Trophoblast cell (in vitro differentiated cells and primary cell): ENCODE data around the gene TP73.

Experiments used
- DNase-seq, 2 donors: peaks; one replicate each; pipeline ENCODE4 v3.0.0-alpha.2; 2016
- H2AFZ ChIP-seq: 2 replicates; pipeline ENCODE4 v1.6.1; 2013; ENCODE audit warnings: low read length, moderate library complexity, mild to moderate bottlenecking; ENCODE audit not compliant: insufficient read depth, poor library complexity
- H2AK5ac ChIP-seq: 2 replicates; pipeline ENCODE4 v1.6.1; 2013; ENCODE audit warnings: mild to moderate bottlenecking, low read length
- H2BK120ac ChIP-seq: 2 replicates; pipeline ENCODE4 v1.6.1; 2013; ENCODE audit warnings: low read length, mild to moderate bottlenecking, moderate library complexity; ENCODE audit not compliant: insufficient read depth, poor library complexity
- H2BK12ac ChIP-seq: 2 replicates; pipeline ENCODE4 v1.6.1; 2013; ENCODE audit warnings: mild to moderate bottlenecking, low read length, moderate library complexity
- H2BK5ac ChIP-seq: 2 replicates; pipeline ENCODE4 v1.6.1; 2013; ENCODE audit warnings: low read length, low read depth, moderate library complexity, mild to moderate bottlenecking; ENCODE audit not compliant: poor library complexity
- H3K14ac ChIP-seq: 2 replicates; pipeline ENCODE4 v1.6.1; 2013; ENCODE audit warnings: mild to moderate bottlenecking, low read length
- H3K18ac ChIP-seq: 2 replicates; pipeline ENCODE4 v1.6.1; 2013; ENCODE audit warnings: mild to moderate bottlenecking, low read length
- H3K23ac ChIP-seq: 2 replicates; pipeline ENCODE4 v1.6.1; 2013; ENCODE audit warnings: low read length
- H3K27ac ChIP-seq: 2 replicates; pipeline ENCODE4 v1.5.1; 2013; ENCODE audit warnings: low read depth, mild to moderate bottlenecking, inconsistent platforms, low read length, moderate library complexity
- H3K27me3 ChIP-seq: 2 replicates; pipeline ENCODE4 v1.6.1; 2013; ENCODE audit warnings: inconsistent platforms, mild to moderate bottlenecking, low read length, moderate library complexity; ENCODE audit not compliant: insufficient read depth
- H3K36me3 ChIP-seq, 2 experiments: 1 replicate in 1 of 2; 2 replicates in 1 of 2; pipeline ENCODE4 v1.6.1; 2013; ENCODE audit warnings: low read length in 2 of 2, mild to moderate bottlenecking in 2 of 2, moderate library complexity in 1 of 2; ENCODE audit not compliant: insufficient read depth in 2 of 2, control insufficient read depth in 1 of 2
- H3K4ac ChIP-seq: 2 replicates; pipeline ENCODE4 v1.6.1; 2013; ENCODE audit warnings: low read depth, mild to moderate bottlenecking, low read length, moderate library complexity
- H3K4me1 ChIP-seq, 2 experiments: 1 replicate in 1 of 2; 2 replicates in 1 of 2; pipeline ENCODE4 v1.6.1; 2013; ENCODE audit warnings: low read length in 2 of 2, mild to moderate bottlenecking in 2 of 2, moderate library complexity in 1 of 2; ENCODE audit not compliant: insufficient read depth in 2 of 2, control insufficient read depth in 1 of 2
- H3K4me2 ChIP-seq: 2 replicates; pipeline ENCODE4 v1.6.1; 2013; ENCODE audit warnings: inconsistent platforms, mild to moderate bottlenecking, low read length, moderate library complexity
- H3K4me3 ChIP-seq: 2 replicates; pipeline ENCODE4 v1.5.1; 2013; ENCODE audit warnings: mild to moderate bottlenecking, low read depth, low read length, inconsistent platforms
- H3K79me1 ChIP-seq: one replicate; pipeline ENCODE4 v1.6.1; 2013; ENCODE audit warnings: low read length
- H3K79me2 ChIP-seq: 2 replicates; pipeline ENCODE4 v1.6.1; 2013; ENCODE audit warnings: low read length, mild to moderate bottlenecking; ENCODE audit not compliant: control insufficient read depth, insufficient read depth, poor library complexity
- H3K9ac ChIP-seq: 2 replicates; pipeline ENCODE4 v1.6.1; 2013; ENCODE audit warnings: mild to moderate bottlenecking, low read length
- H3K9me3 ChIP-seq: 2 replicates; pipeline ENCODE4 v1.6.1; 2013; ENCODE audit warnings: low read depth, mild to moderate bottlenecking, control low read depth, inconsistent platforms, low read length; ENCODE audit not compliant: insufficient read depth
- H4K12ac ChIP-seq: 2 replicates; pipeline ENCODE4 v1.6.1; 2013; ENCODE audit warnings: low read depth, mild to moderate bottlenecking, low read length, moderate library complexity
- H4K8ac ChIP-seq: 2 replicates; pipeline ENCODE4 v1.6.1; 2013; ENCODE audit warnings: low read depth, mild to moderate bottlenecking, low read length, moderate library complexity
- H4K91ac ChIP-seq: one replicate; pipeline ENCODE4 v1.6.1; 2013; ENCODE audit warnings: low read depth, mild to moderate bottlenecking, low read length, moderate library complexity
- WGBS: extraction: QIAGEN DNeasy Blood & Tissue Kit; methylation state at CpG from one replicate; pipeline ENCODE4 v1.1.7; 2013; ENCODE audit warnings: missing lambda C conversion rate; ENCODE audit not compliant: insufficient read length, insufficient coverage; ENCODE audit errors: extremely low coverage; 5-methylcytosine and 5-hydroxymethylcytosine counted together

Gene TP73

DNA sequence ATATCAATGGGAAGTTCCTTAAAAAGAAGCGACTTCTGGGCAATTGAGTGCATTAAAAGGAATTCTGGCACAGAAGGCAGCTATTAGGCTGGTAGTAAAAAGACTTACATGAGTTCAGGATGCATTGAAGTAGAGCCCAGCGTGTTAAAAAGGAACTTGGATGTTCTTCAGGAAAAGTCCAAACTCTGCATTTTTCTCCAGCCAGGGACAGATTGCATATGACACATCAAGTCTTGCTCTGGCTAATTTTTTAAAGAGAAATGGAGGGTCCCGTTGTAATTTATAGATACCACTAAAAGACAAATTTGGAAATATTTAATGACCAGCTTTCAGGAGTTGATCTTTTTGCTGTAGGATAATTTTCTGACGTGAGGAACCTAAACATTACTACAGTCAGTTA is 26.3 kb upstream of the TP73 start:
- WGBS: no CpG with 5 or more reads among the region's 4 CpGs
- H3K14ac ChIP-seq: no peak overlapping the region
- no peak overlapping the region for H2BK12ac ChIP-seq

DNA sequence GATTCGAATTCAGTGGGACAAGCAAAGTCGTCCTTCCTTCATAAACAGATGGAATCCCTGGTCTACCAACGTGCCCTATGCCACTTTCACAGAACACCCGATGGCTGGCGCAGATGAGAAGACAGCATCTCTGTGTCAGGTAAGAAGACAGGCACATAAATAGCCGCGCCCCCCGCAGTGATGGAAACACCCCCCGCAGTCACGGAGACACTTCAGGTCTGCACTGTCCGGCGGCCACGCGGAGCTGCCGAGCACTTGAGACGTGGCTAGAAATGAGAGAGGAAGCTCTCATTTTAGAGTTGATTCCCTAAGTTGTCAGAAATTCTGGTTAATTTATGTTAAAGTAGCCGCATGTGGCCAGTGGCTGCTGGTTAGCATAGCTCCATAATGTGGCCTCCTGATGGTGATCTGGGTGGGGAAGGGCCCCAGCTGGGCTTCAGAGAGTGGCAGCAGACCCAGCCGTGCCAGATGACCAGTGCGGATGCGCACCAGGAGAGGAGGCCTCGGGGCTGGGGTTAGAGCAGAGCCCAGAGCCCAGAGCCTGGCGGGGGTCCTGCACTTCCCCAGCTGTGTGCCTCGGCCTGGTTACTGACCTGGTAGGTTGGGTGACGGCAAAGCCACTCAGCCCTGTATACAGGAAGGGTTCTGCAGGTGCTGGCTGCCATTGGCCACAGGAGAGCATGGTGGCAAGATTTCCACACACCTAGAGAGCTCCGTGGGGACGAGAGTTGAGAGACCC is 24.6 kb upstream of the TP73 start:
- Histone ChIP-seq H3K4me3 (no peak overlapping the region), H2AK5ac (no peak overlapping the region), H3K14ac (no peak overlapping the region), H2BK5ac (no peak overlapping the region), H3K23ac (no peak overlapping the region), H3K36me3 (peaks cover 39 to 49% of the 10 kb centered on the region in 2 experiments), H4K8ac (no peak overlapping the region), H4K91ac (no peak overlapping the region), H2BK12ac (no peak overlapping the region), H2AFZ (no peak overlapping the region), H3K18ac (no peak overlapping the region), H2BK120ac (no peak overlapping the region), H3K9ac (no peak overlapping the region), H3K27me3 (no peaks in the 10 kb centered on the region), H3K4me2 (no peak overlapping the region), H3K4ac (no peak overlapping the region), H4K12ac (no peak overlapping the region), H3K79me1 (no peaks in the 10 kb centered on the region), H3K9me3 (no peaks in the 10 kb centered on the region), H3K4me1 (peaks cover 11 to 13% of the 10 kb centered on the region in 2 experiments), H3K79me2 (peaks cover 2% of the 10 kb centered on the region), H3K27ac (no peak overlapping the region)
- DNase-seq: no peak
- WGBS: no CpG with 5 or more reads among the region's 26 CpGs

More for the DNA sequence above, 26.3 kb upstream of the TP73 start:
- Histone ChIP-seq H4K12ac (no peak overlapping the region), H3K9ac (no peak overlapping the region), H3K79me2 (peaks cover 2% of the 10 kb centered on the region), H3K79me1 (no peaks in the 10 kb centered on the region), H3K4me2 (peak overlapping the region; percentile 93), H3K18ac (no peak overlapping the region), H3K23ac (no peak overlapping the region), H3K27me3 (no peaks in the 10 kb centered on the region), H4K91ac (no peak overlapping the region), H3K4ac (no peak overlapping the region), H2BK5ac (no peak overlapping the region), H2AK5ac (no peak overlapping the region), H3K36me3 (peaks cover 30 to 34% of the 10 kb centered on the region in 2 experiments), H2BK120ac (no peak overlapping the region), H2AFZ (no peak overlapping the region), H3K27ac (no peak overlapping the region), H3K4me3 (no peak overlapping the region), H3K9me3 (no peaks in the 10 kb centered on the region), H4K8ac (no peak overlapping the region), H3K4me1 (peaks cover 11 to 13% of the 10 kb centered on the region in 2 experiments)
- no peak for DNase-seq

DNA sequence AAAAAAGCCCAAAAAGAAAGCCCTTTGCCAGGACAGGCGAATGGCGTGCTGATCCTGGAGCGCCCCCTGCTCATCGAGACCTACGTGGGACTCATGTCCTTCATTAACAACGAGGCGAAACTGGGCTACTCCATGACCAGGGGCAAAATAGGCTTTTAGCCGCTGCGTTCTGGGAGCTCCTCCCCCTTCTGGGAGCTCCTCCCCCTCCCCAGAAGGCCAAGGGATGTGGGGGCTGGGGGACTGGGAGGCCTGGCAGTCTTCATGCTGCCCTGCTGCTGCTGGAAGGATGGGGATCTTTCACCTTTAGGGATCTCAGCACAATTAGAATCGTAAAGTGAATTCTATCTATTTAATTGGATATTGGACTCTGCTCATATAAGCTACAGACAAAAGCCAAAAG is 23.9 kb upstream of the TP73 start:
- no peak overlapping the region for H2AFZ ChIP-seq
- no peak overlapping the region for H4K12ac ChIP-seq
- no peak overlapping the region for H3K4ac ChIP-seq
- H3K23ac ChIP-seq: no peak overlapping the region
- H3K18ac ChIP-seq: no peak overlapping the region
- WGBS: no CpG with 5 or more reads among the region's 10 CpGs
- H2BK5ac ChIP-seq: no peak overlapping the region
- no peaks in the 10 kb centered on the region for H3K27me3 ChIP-seq
- H3K4me1 ChIP-seq: peaks cover 11 to 12% of the 10 kb centered on the region in 2 experiments
- no peak overlapping the region for H2AK5ac ChIP-seq
- no peak for DNase-seq
- peaks cover 41 to 54% of the 10 kb centered on the region in 2 experiments for H3K36me3 ChIP-seq
- H3K79me2 ChIP-seq: peaks cover 2% of the 10 kb centered on the region
- no peaks in the 10 kb centered on the region for H3K9me3 ChIP-seq
- no peak overlapping the region for H2BK12ac ChIP-seq
- H3K27ac ChIP-seq: no peak overlapping the region
- no peaks in the 10 kb centered on the region for H3K79me1 ChIP-seq
- no peak overlapping the region for H2BK120ac ChIP-seq
- no peak overlapping the region for H4K8ac ChIP-seq
- no peak overlapping the region for H3K4me2 ChIP-seq
- H3K4me3 ChIP-seq: no peak overlapping the region
- no peak overlapping the region for H3K9ac ChIP-seq
- H3K14ac ChIP-seq: no peak overlapping the region
- H4K91ac ChIP-seq: no peak overlapping the region

DNA sequence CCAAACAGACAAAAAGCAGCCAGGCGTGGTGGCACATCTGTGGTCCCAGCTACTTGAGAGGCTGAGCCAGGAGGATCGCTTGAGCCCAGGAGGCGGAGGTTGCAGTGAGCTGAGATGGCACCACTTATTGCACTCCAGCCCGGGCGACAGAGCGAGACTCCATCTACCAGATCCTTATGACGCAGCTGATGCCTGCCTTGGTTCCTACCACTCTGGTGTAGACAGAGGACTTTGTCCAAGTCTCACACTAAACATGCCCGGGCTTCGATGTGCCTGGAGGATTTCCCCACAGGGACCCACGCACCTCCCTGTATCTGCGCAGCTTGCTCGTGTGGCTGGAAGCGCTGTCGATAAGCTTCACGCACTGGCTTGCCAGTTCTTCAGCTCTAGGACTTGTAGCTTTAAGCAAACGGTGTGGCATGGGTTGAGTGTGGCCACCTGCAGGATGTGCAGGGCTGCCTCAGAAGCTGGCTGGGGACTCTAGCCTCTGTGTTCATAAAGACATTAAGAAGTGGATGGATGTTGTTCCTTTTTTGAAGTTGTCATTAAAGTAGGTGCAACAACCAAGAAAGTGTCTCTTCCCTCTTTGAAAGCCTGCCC is 22.7 kb upstream of the TP73 start:
- H4K91ac ChIP-seq: no peak overlapping the region
- no peak overlapping the region for H3K4me2 ChIP-seq
- H3K14ac ChIP-seq: no peak overlapping the region
- no CpG with 5 or more reads among the region's 16 CpGs for WGBS
- H3K36me3 ChIP-seq: peaks cover 50 to 67% of the 10 kb centered on the region in 2 experiments
- H2BK120ac ChIP-seq: no peak overlapping the region
- H3K27ac ChIP-seq: no peak overlapping the region
- H3K23ac ChIP-seq: no peak overlapping the region
- no peak overlapping the region for H4K8ac ChIP-seq
- H2AFZ ChIP-seq: no peak overlapping the region
- H2BK5ac ChIP-seq: no peak overlapping the region
- H3K4ac ChIP-seq: no peak overlapping the region
- no peaks in the 10 kb centered on the region for H3K9me3 ChIP-seq
- no peaks in the 10 kb centered on the region for H3K27me3 ChIP-seq
- no peak overlapping the region for H2BK12ac ChIP-seq
- H3K18ac ChIP-seq: no peak overlapping the region
- no peak overlapping the region for H4K12ac ChIP-seq
- H3K9ac ChIP-seq: no peak overlapping the region
- no peak overlapping the region for H3K4me3 ChIP-seq
- no peak overlapping the region for H2AK5ac ChIP-seq
- peaks cover 2% of the 10 kb centered on the region for H3K79me2 ChIP-seq
- no peaks in the 10 kb centered on the region for H3K79me1 ChIP-seq
- no peak for DNase-seq
- H3K4me1 ChIP-seq: peaks cover 5% of the 10 kb centered on the region in 2 experiments
